ENCODE data around the gene MYPN.
A peak's percentile ranks its signal among the peaks of the same experiment; 100 is the strongest.
"Not testable (repeated sequence)": the region's sequence is repeated elsewhere in the genome, so short reads cannot be mapped to it uniquely, and the experiment has no call there.

The MYPN gene

GRCh38 chr10:68231106-68231816 is 122.0 kb downstream of the MYPN start:
- DNase-seq (ENCODE audit: low spot score): peak; percentile 33

GRCh38 chr10:68231817-68232251 is 122.5 kb downstream of the MYPN start, which contains the start of gene ATOH7:
Gene ATOH7, minus strand, starts transcription at chr10:68232113. Its CDS starts 436 bp downstream, at chr10:68231677.
- no peak for DNase-seq (ENCODE audit: low spot score)

DNA sequence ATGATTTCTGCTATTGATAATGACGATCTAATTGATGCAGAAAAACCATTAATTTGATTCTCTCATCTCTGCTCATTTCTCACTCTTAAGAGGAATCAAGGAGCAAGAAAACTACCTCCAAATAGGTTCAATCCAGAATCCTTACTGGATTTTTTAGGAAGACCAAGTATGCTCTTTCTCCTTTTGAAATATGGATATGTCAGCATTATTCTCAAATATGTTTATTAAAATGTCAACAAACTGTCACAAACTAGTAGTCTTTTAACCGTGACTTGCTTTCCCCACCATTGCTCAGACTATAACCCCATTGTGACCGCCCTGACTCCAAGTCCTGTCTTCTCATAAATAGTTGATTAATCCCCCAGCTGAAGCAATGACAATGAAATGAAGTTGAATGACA is 123.8 kb downstream of the MYPN start:
- no peak for DNase-seq (ENCODE audit: low spot score)

GRCh38 chr10:68235111-68235510 is 125.8 kb downstream of the MYPN start:
- no peak for DNase-seq (ENCODE audit: low spot score)

DNA sequence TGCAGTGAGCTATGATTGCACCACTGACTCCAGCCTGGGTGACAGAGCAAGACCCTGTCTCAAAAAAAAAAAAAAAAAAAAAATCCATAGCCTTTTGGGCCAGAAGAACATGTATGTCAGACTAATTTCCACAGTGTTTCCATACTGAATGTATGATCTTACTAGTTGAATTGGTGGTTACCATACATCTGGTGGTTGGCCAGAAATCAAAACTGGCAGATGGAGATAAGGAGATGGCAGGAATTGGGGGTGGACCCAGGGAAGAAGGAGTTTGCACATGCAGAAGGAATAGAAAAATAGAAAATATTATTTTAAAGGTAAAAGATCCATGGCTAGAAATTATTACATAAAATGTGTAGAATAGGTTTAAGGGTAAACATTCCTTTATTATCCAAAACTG is 126.3 kb downstream of the MYPN start:
- DNase-seq (ENCODE audit: low spot score): no peak

- DNase-seq (ENCODE audit: low spot score): no peak
Measured at GRCh38 chr10:68237173-68237572, 127.9 kb downstream of the MYPN start.

- DNase-seq (ENCODE audit: low spot score): no peak
Measured at GRCh38 chr10:68238371-68238770, 129.1 kb downstream of the MYPN start.

DNA sequence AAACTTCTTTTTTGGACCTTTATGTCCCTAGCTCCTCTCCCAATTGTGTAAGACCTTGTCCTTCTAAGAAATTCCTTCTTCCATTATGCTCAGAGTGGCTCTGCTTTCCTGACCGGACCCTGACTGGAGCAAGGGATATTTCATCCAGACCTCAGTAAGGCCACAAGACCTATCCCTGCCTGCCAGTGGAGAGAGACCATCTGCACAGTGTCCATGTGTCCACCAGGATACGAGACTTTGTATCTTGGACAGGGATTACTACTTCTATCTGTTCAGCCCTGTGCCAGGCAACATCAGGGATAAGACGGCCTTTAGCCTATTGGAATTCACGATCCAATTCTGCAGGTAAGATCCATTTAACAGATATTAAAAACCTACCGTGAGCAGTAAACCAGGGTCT is 129.8 kb downstream of the MYPN start:
- no peak for DNase-seq (ENCODE audit: low spot score)

GRCh38 chr10:68239596-68240150 is 130.4 kb downstream of the MYPN start:
- no peak for DNase-seq (ENCODE audit: low spot score)

DNA sequence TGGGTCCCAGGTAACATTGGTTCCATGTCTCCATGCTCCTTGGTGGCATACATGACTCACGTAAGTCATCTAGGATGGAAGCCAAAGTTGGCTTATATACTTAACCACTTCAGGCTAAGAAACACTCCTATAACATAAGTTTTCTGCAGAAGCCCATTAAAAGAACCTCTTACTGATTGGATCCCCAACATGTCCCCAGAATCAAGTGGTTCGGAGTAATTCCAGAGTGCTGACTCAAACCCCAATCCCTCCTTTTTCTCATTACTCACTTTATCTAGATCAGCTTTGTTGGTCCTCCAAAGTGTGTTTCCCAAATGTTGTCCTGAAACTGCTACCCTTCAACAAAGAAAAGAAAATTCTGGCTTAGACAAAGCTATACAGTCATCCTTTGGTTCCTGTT is 132.8 kb downstream of the MYPN start:
- DNase-seq (ENCODE audit: low spot score): no peak

GRCh38 chr10:68246397-68246796 is 137.1 kb downstream of the MYPN start:
- not testable (repeated sequence) for DNase-seq (ENCODE audit: low spot score)

GRCh38 chr10:68247931-68248330 is 138.6 kb downstream of the MYPN start:
- DNase-seq (ENCODE audit: low spot score): no peak

DNA sequence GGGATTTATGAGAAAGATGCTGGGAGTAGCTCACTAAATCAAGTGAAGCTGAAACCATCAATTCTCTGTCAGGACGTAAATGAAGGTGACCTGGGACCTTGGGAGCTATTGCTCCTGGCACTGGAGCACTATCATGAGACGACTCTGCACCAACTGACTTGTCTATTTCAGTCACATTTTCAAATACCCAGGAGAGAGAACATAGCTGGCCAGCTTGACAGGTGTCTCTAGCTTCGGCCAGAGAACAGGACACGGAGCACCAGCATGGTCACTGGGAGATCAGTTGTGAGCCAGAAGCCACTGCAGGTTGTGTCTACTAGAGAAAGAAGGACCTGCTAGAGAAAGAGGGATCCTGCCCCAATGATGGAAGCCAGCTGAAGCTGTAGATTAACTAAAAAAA is 140.0 kb downstream of the MYPN start:
- no peak for DNase-seq (ENCODE audit: low spot score)

DNA sequence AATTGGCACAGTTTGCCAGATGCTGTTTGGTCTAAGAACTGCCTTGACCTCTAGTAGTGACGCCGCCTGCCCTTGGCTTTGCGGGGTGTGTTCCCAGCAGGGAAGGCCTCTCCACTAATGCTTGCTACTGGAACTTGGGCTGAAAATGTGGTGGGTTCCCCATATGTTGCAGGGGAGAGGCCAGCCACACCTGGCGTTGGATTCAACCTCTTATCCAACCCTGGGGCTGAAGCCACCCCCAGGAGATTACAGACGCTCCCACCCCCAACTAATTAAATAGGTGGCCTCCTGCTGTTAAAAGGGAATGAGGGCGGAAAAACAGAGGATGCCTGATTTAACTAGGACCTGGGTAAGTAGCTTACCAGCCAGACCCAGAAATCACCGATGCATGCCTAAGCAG is 141.9 kb downstream of the MYPN start:
- peak; percentile 65 for DNase-seq (ENCODE audit: low spot score)

DNA sequence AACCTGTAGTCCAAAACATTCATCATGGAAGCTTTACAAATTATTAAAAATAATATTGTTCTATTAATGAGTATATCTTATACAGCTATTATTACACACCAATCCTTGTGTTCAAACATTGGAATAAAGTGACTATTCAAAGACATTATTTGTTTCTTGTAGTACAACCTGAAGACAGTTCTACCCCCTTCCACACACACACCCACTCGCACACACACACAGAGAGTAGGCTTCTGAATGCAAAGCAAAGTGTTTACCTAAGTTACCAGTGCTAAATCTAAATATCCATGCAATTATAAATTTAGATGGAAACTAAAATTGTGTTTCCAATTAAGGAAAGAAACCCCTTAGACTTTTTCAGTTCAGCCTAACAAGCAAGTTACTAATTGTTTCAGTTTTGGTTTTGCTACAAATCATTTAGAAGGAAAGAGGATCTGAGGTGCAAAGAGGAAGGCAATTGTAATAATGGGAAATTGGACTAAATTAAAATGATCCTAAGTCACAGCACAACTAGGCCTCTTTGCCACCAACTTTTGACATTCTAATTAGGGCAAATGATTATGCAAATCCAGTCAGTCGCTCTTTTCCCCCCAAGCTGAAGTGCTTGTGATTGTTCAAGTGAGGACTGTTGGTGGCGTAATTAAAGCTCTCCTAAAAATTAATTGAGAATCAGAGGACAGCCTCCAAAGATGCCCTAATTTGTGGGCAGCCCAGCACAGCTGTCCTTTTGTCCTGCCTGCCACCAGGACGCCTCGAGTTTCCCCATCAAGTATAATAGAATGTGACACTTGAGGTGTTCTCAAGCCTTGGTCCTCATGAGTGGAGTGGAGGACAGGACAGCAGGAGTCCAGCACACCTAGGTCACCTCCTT is 142.6 kb downstream of the MYPN start:
- no peak for DNase-seq (ENCODE audit: low spot score)

DNA sequence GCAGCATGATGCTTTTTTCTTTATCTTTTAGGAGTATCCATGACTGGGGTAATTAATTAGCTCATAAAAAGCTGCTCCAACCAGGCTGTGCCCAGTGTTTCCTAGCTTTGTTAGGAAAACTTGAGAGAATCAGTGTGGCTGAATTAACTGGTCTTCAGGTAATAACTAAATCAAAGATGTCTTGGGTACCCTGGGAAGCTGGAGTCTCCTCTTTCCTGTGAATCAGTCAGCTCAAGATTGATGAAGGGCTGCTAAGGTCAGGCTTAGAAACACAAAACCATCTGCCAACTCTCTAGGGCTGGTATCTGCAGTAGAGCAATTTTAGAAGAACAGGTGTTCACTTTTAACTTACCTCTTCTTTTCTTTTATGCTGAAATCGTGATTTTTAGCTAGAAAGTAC is 144.1 kb downstream of the MYPN start:
- no peak for DNase-seq (ENCODE audit: low spot score)

DNA sequence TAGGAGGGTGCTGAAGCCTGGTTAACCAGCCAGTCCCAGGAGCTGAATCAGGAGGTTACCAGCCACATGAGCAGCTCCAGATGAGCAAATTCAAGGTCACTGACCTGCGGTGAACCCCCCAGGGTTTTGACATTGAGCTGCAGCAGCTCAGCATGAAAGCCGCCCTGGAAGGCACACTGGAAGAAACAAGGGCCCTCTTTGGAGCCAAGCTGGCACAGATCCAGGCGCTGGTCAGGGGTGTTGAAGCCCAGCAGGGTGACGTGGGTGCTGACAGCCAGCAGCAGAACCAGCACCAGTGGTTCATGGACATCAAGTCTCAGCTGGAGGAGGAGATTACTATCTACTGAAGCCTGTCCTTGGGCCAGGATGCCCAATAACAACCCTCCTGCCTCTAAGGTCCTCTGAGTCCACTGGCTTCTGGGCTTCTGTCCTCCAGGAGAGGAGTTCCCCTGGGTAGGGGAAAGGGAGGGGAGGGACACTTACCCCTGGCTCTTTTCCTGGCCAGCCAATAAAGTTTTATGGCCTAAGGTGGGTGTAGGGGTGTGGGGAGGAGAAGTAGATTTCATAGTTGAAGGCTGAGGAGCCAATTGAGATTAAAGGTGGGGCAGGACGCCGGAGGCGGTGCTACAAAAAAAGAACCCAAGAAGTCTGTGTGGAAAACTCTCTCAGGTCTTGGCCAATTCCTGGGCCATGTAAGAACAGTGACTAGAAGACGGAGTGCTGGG is 152.0 kb downstream of the MYPN start:
- no peak for DNase-seq (ENCODE audit: low spot score)
